ENCODE results near the gene UQCRQ.

The UQCRQ gene

DNA sequence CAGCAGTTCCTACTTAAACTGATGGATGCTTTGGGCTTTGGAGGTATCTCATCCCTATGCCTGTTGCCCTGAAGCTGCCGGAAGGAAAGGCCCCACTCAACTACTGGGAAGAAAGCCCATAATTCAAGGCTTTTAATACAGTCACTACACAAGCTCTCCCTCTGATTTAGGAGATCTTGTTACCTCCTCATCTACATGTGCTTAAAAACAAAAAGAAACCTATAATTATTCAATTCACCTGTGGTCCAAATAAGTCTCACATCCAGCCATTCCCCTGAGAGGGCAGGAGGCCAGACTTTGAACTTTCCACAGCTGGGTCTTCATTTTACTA lies 6.3 kb downstream of the UQCRQ start:
- TF ChIP-seq, protein P1, sequence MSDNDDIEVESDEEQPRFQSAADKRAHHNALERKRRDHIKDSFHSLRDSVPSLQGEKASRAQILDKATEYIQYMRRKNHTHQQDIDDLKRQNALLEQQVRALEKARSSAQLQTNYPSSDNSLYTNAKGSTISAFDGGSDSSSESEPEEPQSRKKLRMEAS (IDR thresholded peaks at IDR 0.05), result no peak
- TF ChIP-seq CREB1 (IDR thresholded peaks at IDR 0.05; ENCODE audit: low read depth) (no peak), TEAD4 (IDR thresholded peaks at IDR 0.05) (no peak), NFIC (IDR thresholded peaks at IDR 0.05) (no peak), TAF1 (IDR thresholded peaks at IDR 0.05; ENCODE audit: low read depth) (no peak), FOXM1 (IDR thresholded peaks at IDR 0.05; ENCODE audit: borderline replicate concordance, low read depth) (no peak), ZBTB7A (IDR thresholded peaks at IDR 0.05; ENCODE audit: low read depth) (no peak), CEBPB (IDR thresholded peaks at IDR 0.05) (no peak), TCF12 (IDR thresholded peaks at IDR 0.05; ENCODE audit: low read depth) (no peak)
- TF ChIP-seq, protein P2, sequence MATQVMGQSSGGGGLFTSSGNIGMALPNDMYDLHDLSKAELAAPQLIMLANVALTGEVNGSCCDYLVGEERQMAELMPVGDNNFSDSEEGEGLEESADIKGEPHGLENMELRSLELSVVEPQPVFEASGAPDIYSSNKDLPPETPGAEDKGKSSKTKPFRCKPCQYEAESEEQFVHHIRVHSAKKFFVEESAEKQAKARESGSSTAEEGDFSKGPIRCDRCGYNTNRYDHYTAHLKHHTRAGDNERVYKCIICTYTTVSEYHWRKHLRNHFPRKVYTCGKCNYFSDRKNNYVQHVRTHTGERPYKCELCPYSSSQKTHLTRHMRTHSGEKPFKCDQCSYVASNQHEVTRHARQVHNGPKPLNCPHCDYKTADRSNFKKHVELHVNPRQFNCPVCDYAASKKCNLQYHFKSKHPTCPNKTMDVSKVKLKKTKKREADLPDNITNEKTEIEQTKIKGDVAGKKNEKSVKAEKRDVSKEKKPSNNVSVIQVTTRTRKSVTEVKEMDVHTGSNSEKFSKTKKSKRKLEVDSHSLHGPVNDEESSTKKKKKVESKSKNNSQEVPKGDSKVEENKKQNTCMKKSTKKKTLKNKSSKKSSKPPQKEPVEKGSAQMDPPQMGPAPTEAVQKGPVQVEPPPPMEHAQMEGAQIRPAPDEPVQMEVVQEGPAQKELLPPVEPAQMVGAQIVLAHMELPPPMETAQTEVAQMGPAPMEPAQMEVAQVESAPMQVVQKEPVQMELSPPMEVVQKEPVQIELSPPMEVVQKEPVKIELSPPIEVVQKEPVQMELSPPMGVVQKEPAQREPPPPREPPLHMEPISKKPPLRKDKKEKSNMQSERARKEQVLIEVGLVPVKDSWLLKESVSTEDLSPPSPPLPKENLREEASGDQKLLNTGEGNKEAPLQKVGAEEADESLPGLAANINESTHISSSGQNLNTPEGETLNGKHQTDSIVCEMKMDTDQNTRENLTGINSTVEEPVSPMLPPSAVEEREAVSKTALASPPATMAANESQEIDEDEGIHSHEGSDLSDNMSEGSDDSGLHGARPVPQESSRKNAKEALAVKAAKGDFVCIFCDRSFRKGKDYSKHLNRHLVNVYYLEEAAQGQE (IDR thresholded peaks at IDR 0.05; ENCODE audit: low read depth), result no peak

DNA sequence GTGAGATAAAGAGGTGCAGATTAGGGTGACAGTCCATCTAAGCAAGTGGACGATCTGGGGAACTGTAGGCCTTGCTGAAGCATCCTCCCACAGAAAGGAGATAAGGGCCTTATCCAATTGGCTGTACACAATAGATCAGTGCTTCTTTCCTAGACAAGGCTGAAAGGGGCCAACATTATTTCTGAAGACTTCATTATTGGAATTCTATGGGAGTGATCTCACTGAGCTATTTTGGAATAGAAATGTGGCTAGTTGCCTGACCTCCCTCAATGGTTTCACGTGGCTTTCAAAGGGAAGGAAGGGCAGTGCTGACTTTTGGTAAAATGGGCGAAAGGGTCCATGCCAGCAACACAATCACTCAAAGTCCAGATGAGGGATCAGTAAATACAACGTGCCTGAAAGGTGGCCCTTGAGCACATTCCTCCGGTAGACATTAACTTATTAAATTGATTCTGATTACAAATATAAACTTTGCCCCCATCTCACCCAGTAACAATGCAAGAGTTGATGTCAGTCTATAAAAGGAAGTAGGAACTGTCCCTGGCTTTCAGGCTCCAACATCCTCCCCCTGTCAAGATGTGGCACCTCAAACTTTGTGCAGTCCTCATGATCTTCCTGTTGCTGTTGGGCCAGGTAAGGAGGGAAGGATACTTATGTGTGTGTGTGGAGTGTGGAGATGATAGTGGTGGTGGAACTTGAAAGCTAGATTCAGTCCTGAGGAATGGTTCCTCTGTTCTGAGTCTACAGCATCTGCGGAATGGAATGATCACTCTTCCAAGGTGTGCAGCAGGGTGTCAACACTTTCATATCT lies 6.9 kb downstream of the UQCRQ start, which contains the start of gene LEAP2:
Gene LEAP2, plus strand, starts transcription at position 550 of the 811 bp plus-strand sequence. Its CDS starts 27 bp downstream, at position 577.
- TF ChIP-seq EGR1 (IDR thresholded peaks at IDR 0.05), result no peak
- no peak for TF ChIP-seq ZBTB7A (IDR thresholded peaks at IDR 0.05; ENCODE audit: low read depth)
- TF ChIP-seq NFIC (IDR thresholded peaks at IDR 0.05), result no peak
- TF ChIP-seq CREB1 (IDR thresholded peaks at IDR 0.05; ENCODE audit: low read depth), result no peak

DNA sequence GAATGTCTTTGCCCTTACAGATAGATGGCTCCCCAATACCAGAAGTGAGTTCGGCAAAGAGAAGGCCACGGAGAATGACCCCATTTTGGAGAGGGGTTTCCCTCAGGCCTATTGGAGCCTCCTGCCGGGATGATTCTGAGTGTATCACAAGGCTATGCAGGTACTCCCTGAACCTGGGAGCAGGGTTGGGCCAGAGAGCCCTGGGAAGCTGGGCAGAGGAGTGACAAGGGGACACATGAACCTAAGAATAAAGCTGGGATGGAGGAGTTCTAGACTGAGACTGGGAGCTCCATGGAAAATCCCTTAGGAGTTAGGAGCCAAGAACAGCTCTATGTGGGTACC lies 7.5 kb downstream of the UQCRQ start:
- TF ChIP-seq EGR1 (IDR thresholded peaks at IDR 0.05), result no peak
- no peak for TF ChIP-seq CEBPB (IDR thresholded peaks at IDR 0.05)
- TF ChIP-seq NFIC (IDR thresholded peaks at IDR 0.05), result no peak
- no peak for TF ChIP-seq YY1 (IDR thresholded peaks at IDR 0.05; ENCODE audit: low read depth)
- TF ChIP-seq, protein P2 (IDR thresholded peaks at IDR 0.05; ENCODE audit: low read depth), result no peak

DNA sequence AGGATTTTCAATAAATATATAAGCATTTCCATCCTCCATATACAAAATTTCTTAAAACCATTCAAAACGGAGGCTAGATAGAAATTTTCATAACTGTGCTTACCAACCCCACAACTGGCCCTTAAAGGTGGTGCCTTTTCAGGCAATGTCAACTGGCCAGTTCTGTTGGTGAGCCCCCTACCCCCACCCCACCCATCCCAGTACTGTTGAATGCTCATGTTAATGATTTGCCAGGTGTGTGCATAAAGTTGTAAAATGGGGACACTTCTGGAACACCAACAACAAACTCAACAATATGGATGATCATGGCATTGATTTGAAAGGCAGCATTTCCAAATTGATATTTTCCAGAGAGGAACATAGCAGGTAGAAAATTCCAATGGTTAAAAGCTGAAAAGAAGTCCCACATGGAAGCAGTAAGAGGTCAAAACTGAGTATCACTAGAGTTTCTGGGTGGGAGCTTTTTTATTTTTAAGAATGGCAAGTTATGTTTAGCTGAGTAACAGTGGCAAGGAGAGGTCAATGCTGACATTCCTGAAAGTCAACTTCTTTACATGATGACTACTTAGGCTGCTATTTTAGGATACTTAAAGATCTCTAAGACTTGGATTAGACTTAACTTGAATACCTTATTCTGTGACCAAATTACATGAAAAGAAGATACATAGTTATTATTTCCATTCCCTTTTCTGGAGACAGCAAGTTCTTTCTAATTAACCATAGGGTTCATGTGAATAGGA lies 9.7 kb downstream of the UQCRQ start:
- TF ChIP-seq RAD21 (IDR thresholded peaks at IDR 0.05; ENCODE audit: low read depth) (no peak), YY1 (IDR thresholded peaks at IDR 0.05; ENCODE audit: low read depth) (no peak), CREB1 (IDR thresholded peaks at IDR 0.05; ENCODE audit: low read depth) (no peak), TEAD4 (IDR thresholded peaks at IDR 0.05) (no peak), CEBPB (IDR thresholded peaks at IDR 0.05) (no peak), EP300 (IDR thresholded peaks at IDR 0.05; ENCODE audit: borderline replicate concordance) (no peak), TCF12 (IDR thresholded peaks at IDR 0.05; ENCODE audit: low read depth) (no peak), EGR1 (IDR thresholded peaks at IDR 0.05) (no peak), FOXM1 (IDR thresholded peaks at IDR 0.05; ENCODE audit: borderline replicate concordance, low read depth) (no peak)
- TF ChIP-seq, protein P2 (IDR thresholded peaks at IDR 0.05; ENCODE audit: low read depth), result no peak
- TF ChIP-seq, protein P3, sequence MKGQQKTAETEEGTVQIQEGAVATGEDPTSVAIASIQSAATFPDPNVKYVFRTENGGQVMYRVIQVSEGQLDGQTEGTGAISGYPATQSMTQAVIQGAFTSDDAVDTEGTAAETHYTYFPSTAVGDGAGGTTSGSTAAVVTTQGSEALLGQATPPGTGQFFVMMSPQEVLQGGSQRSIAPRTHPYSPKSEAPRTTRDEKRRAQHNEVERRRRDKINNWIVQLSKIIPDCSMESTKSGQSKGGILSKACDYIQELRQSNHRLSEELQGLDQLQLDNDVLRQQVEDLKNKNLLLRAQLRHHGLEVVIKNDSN (IDR thresholded peaks at IDR 0.05), result no peak
- TF ChIP-seq, protein P1 (IDR thresholded peaks at IDR 0.05), result no peak

DNA sequence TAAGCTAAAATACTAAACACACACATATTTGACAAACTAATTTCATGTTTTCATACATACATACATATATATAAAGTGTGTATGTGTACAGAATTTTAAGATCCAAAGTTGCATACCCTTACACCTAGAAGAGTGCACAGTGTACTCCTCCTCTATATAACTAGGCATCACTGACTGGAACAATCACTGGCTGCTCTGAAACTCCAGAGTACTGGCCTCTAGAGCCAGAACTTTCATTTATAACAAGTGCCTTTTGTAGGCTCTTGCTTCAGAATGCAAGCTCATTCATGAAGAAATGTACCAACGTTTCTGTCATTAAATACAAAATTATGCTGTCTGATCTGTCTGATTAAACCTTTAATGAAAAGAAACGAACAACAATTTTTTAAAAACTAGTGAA lies 11.0 kb downstream of the UQCRQ start:
- TF ChIP-seq TCF12 (IDR thresholded peaks at IDR 0.05; ENCODE audit: low read depth) (no peak), TEAD4 (IDR thresholded peaks at IDR 0.05) (no peak)
